ENCODE measurements around the gene NCCRP1. TPM values are rescaled to one million over a fixed set of nuclear protein-coding genes. Genes with fewer than 3 reads are reported as not detected.

The NCCRP1 gene
- total and polyA plus RNA-seq, 10 of the 15 experiments (the other 5 are each of a cell fraction or from before 2014, with no cell fraction given) = not detected

DNA sequence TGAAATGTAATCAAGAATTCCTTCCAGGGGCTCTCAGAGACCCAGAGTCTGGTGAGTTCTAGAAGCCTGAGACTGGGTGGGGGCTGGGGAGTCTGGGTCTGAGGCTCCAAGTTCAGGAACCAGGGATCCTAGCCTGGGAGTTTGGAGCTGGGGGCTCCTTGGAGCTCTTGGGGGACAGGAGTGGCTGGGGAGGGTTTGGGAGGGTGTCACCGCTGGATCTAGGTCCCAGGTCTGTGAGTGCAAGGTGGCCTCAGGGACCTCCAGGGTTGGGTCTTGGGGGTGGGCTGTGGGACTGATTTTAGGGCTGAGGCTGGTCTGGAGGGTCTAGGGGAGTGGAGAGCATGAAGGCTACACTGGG is 6.2 kb downstream of the NCCRP1 start (continued):
- TF ChIP-seq, protein P1, sequence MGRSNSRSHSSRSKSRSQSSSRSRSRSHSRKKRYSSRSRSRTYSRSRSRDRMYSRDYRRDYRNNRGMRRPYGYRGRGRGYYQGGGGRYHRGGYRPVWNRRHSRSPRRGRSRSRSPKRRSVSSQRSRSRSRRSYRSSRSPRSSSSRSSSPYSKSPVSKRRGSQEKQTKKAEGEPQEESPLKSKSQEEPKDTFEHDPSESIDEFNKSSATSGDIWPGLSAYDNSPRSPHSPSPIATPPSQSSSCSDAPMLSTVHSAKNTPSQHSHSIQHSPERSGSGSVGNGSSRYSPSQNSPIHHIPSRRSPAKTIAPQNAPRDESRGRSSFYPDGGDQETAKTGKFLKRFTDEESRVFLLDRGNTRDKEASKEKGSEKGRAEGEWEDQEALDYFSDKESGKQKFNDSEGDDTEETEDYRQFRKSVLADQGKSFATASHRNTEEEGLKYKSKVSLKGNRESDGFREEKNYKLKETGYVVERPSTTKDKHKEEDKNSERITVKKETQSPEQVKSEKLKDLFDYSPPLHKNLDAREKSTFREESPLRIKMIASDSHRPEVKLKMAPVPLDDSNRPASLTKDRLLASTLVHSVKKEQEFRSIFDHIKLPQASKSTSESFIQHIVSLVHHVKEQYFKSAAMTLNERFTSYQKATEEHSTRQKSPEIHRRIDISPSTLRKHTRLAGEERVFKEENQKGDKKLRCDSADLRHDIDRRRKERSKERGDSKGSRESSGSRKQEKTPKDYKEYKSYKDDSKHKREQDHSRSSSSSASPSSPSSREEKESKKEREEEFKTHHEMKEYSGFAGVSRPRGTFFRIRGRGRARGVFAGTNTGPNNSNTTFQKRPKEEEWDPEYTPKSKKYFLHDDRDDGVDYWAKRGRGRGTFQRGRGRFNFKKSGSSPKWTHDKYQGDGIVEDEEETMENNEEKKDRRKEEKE (IDR thresholded peaks at IDR 0.05) = no peak
- TF ChIP-seq SP1 (IDR thresholded peaks at IDR 0.05; ENCODE audit: low read depth, low read length) = no peak
- no peak for TF ChIP-seq GABPA (IDR thresholded peaks at IDR 0.05; ENCODE audit: low read depth)
- TF ChIP-seq EGR1 (IDR thresholded peaks at IDR 0.05; ENCODE audit: borderline replicate concordance in 1 of 2, low read depth in 2 of 2, low read length in 2 of 2) = no peak
- TF ChIP-seq ESRRA (IDR thresholded peaks at IDR 0.05; ENCODE audit: low read length) = no peak

GRCh38 chr19:39203372-39204341 is 6.9 kb downstream of the NCCRP1 start, which contains the start of gene SYCN:
Gene SYCN, minus strand, starts transcription at chr19:39204263. Its CDS starts 9 bp downstream, at chr19:39204254.
- no peak within 1 kb of the TSS for H3K4me2 ChIP-seq (ENCODE audit: control insufficient read depth, insufficient read depth)
- intact Hi-C loops (cut with micrococcal nuclease; ENCODE audit: unreplicated experiment) = no loop called here
- no peak within 1 kb of the TSS for H3K4me3 ChIP-seq
- SMC1A ChIA-PET (ENCODE audit: uncharacterized antibody, unreplicated experiment) = no interaction called here
- 50% methylated on average over 57 of the region's 57 CpGs for WGBS (ENCODE audit: insufficient coverage, insufficient replicate concordance, low lambda C conversion rate, missing lambda C conversion rate)
- POLR2A ChIA-PET = no interaction called here
- no peak for DNase-seq (ENCODE audit: low read depth, low spot score)
- H3K36me3 ChIP-seq (ENCODE audit: control insufficient read depth in 2 of 2, insufficient read depth in 2 of 2, low read length in 1 of 2) = no peaks in the 10 kb centered on the region
- no peak within 1 kb of the TSS for H2AFZ ChIP-seq (ENCODE audit: control insufficient read depth, low read depth, low read length)
- in situ Hi-C loops (cut with MboI) = no loop called here
- FAIRE-seq = no peak
- no peaks in the 10 kb centered on the region for H3K9me3 ChIP-seq (replicated peaks; ENCODE audit: control insufficient read depth, insufficient read depth, low read length)
- CTCF ChIA-PET = interaction anchor here (0.7 kb wide), 1 partner anchor 445 kb away, joined by 3 read pairs; no protein-coding TSS in a partner anchor
- ATAC-seq = no peak
- RAD21 ChIA-PET (ENCODE audit: unreplicated experiment) = interaction anchor here (0.8 kb wide), 1 partner anchor 166 kb away, joined by 3 read pairs; no protein-coding TSS in a partner anchor
- H3K4me1 ChIP-seq (ENCODE audit: control insufficient read depth, insufficient read depth, low read length) = no peaks in the 10 kb centered on the region
- no TSS peak for BruUV-seq (replicated peaks)
- H3K9ac ChIP-seq (ENCODE audit: control insufficient read depth, insufficient read depth, low read length) = no peak within 1 kb of the TSS
- H3K79me2 ChIP-seq (ENCODE audit: control insufficient read depth, insufficient read depth, low read length) = no peaks in the 10 kb centered on the region
- no peak within 1 kb of the TSS for H3K27ac ChIP-seq (ENCODE audit: control insufficient read depth, insufficient read depth)
- H3K27me3 ChIP-seq (replicated peaks in 1 of 2; ENCODE audit: control insufficient read depth in 2 of 2, insufficient read depth in 2 of 2, low read length in 1 of 2) = peaks cover 0 to 3% of the 10 kb centered on the region in 2 experiments; a peak in 1 of 4 replicates
- H4K20me1 ChIP-seq (ENCODE audit: control insufficient read depth, insufficient read depth) = no peaks in the 10 kb centered on the region
- TF ChIP-seq, protein P2, sequence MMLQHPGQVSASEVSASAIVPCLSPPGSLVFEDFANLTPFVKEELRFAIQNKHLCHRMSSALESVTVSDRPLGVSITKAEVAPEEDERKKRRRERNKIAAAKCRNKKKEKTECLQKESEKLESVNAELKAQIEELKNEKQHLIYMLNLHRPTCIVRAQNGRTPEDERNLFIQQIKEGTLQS (IDR thresholded peaks at IDR 0.05; ENCODE audit: borderline replicate concordance, extremely low read depth, low read depth, low read length) = no peak
- TF ChIP-seq, protein P3, sequence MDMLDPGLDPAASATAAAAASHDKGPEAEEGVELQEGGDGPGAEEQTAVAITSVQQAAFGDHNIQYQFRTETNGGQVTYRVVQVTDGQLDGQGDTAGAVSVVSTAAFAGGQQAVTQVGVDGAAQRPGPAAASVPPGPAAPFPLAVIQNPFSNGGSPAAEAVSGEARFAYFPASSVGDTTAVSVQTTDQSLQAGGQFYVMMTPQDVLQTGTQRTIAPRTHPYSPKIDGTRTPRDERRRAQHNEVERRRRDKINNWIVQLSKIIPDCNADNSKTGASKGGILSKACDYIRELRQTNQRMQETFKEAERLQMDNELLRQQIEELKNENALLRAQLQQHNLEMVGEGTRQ (IDR thresholded peaks at IDR 0.05; ENCODE audit: borderline replicate concordance, low read depth, low read length) = no peak
- TF ChIP-seq MYC (IDR thresholded peaks at IDR 0.05; ENCODE audit: insufficient read depth, insufficient read length, insufficient replicate concordance, low read length, severe bottlenecking) = no peak
- TF ChIP-seq BCL11A (IDR thresholded peaks at IDR 0.05; ENCODE audit: low read depth, low read length) = no peak
- TF ChIP-seq ATF2 (IDR thresholded peaks at IDR 0.05; ENCODE audit: low read length) = no peak
- no peak for TF ChIP-seq BRCA1 (IDR thresholded peaks at IDR 0.05; ENCODE audit: low read depth, low read length)
- TF ChIP-seq MEF2A (IDR thresholded peaks at IDR 0.05; ENCODE audit: insufficient read depth, low read depth, low read length) = no peak
- TF ChIP-seq RAD51 (IDR thresholded peaks at IDR 0.05) = no peak
- TF ChIP-seq BACH1 (IDR thresholded peaks at IDR 0.05; ENCODE audit: borderline replicate concordance) = no peak
- no peak for TF ChIP-seq NR2F1 (conservative IDR thresholded peaks at IDR 0.05)

Data from GM12878 (cell line).